Endothelial cell of umbilical vein (primary cell): ENCODE results near the gene CCDC57. TPM values are rescaled to one million over a fixed set of nuclear protein-coding genes. Genes with fewer than 3 reads are reported as not detected.

ENCODE experiments used
- BruUV-seq: library from RNA; stranded (reverse); fragments of 400-500 nt; replicated peaks from 2 replicates; lab custom pipeline; 2021; lab: Mats Ljungman, UMichigan
- CTCF ChIA-PET: fragments of 300-600, 350-600 bp; sonication (Branson Sonifier 250); formaldehyde crosslinking; loops from one replicate; lab custom pipeline; 2021; ENCODE audit warnings: antibody characterized with exemption, inconsistent platforms; lab: Charles Lee
- POLR2A ChIA-PET: fragments of 300-600, 350-600 bp; sonication (Branson Sonifier 250); formaldehyde crosslinking; loops from one replicate; lab custom pipeline; 2021; ENCODE audit warnings: antibody characterized with exemption, inconsistent platforms; lab: Charles Lee
- DNase-seq: peaks from one replicate; pipeline ENCODE4 v3.0.0-alpha.2; 2011; ENCODE audit warnings: low read depth, low spot score
- FAIRE-seq: peaks from 2 replicates; lab custom pipeline; 2011; peaks lifted over from hg19 to GRCh38; lab: Jason Lieb, UNC
- H2AFZ ChIP-seq: 2 replicates; pipeline ENCODE4 v1.6.0; 2012; ENCODE audit warnings: low read depth, low read length, control low read depth, inconsistent platforms
- H3K27ac ChIP-seq: 2 replicates; pipeline ENCODE4 v1.5.1; 2011; ENCODE audit warnings: low read depth, mild to moderate bottlenecking, control low read depth, low read length, moderate library complexity; ENCODE audit not compliant: insufficient read depth
- H3K27me3 ChIP-seq, 2 experiments: 2 replicates each; pipeline versions ENCODE4 v1.6.0 to v1.6.1; 2011; ENCODE audit warnings: low read length in 2 of 2, mixed read lengths in 1 of 2; ENCODE audit not compliant: control insufficient read depth in 2 of 2, insufficient read depth in 2 of 2
- H3K36me3 ChIP-seq, 2 experiments: 2 replicates in 1 of 2; 3 replicates in 1 of 2; pipeline ENCODE4 v1.5.1; 2011; ENCODE audit warnings: low read length in 2 of 2, mild to moderate bottlenecking in 1 of 2, moderate library complexity in 1 of 2; ENCODE audit not compliant: control insufficient read depth in 2 of 2, insufficient read depth in 2 of 2; ENCODE audit errors: extremely low read depth in 1 of 2
- H3K4me1 ChIP-seq: 3 replicates; pipeline ENCODE4 v1.5.1; 2011; ENCODE audit warnings: mild to moderate bottlenecking, low read length; ENCODE audit not compliant: control insufficient read depth, insufficient read depth; ENCODE audit errors: extremely low read depth
- H3K4me2 ChIP-seq: 2 replicates; pipeline ENCODE4 v1.6.1; 2011; ENCODE audit warnings: low read length, control low read depth, mixed read lengths; ENCODE audit not compliant: insufficient read depth
- H3K4me3 ChIP-seq, 3 experiments: fragments of 200-600 bp in 1 of 3; sonication (generic), shearing (Covaris generic) in 1 of 3; replicated peaks in 1 of 3; 2 replicates each; pipeline ENCODE4 v1.5.1; 2011 to 2016; ENCODE audit warnings: control low read depth in 3 of 3, low read length in 3 of 3, mild to moderate bottlenecking in 2 of 3, inconsistent platforms in 1 of 3, low read depth in 1 of 3, moderate library complexity in 1 of 3; ENCODE audit not compliant: insufficient read depth in 1 of 3
- H3K79me2 ChIP-seq: 2 replicates; pipeline ENCODE4 v1.6.0; 2012; ENCODE audit warnings: low read length, inconsistent platforms; ENCODE audit not compliant: control insufficient read depth, insufficient read depth
- H3K9ac ChIP-seq: replicated peaks from 2 replicates; pipeline ENCODE3; 2011; ENCODE audit warnings: low read length, control low read depth; ENCODE audit not compliant: insufficient read depth; ENCODE audit errors: extremely low read depth
- H3K9me1 ChIP-seq: replicated peaks from 3 replicates; pipeline ENCODE4 v1.6.0; 2011; ENCODE audit warnings: mild to moderate bottlenecking, low read length; ENCODE audit not compliant: control insufficient read depth, insufficient read depth; ENCODE audit errors: extremely low read depth
- H3K9me3 ChIP-seq: replicated peaks from 2 replicates; pipeline ENCODE4 v1.5.1; 2012; ENCODE audit warnings: low read length, inconsistent platforms; ENCODE audit not compliant: control insufficient read depth, insufficient read depth
- H4K20me1 ChIP-seq: replicated peaks from 2 replicates; pipeline ENCODE3; 2011; ENCODE audit warnings: mild to moderate bottlenecking, low read length; ENCODE audit not compliant: control insufficient read depth, insufficient read depth; ENCODE audit errors: extremely low read depth
- EZH2 ChIP-seq: IDR thresholded peaks from 2 replicates; pipeline ENCODE4 v1.6.1; 2012; ENCODE audit warnings: borderline replicate concordance, low read depth, mild to moderate bottlenecking, moderate library complexity, low read length, inconsistent platforms; ENCODE audit not compliant: severe bottlenecking
- FOS ChIP-seq: IDR thresholded peaks from 2 replicates; pipeline ENCODE4 v1.6.1; 2011; ENCODE audit warnings: mild to moderate bottlenecking, low read length, moderate library complexity, borderline replicate concordance; ENCODE audit not compliant: insufficient read depth
- GATA2 ChIP-seq: IDR thresholded peaks from 2 replicates; pipeline ENCODE4 v1.7.0; 2011; ENCODE audit warnings: low read depth, mild to moderate bottlenecking, moderate library complexity, mixed read lengths, low read length; ENCODE audit not compliant: insufficient read length, insufficient read depth
- JUN ChIP-seq: IDR thresholded peaks from 2 replicates; pipeline ENCODE4 v1.6.1; 2011; ENCODE audit warnings: borderline replicate concordance, low read depth; ENCODE audit not compliant: insufficient read length, insufficient read depth
- MAX ChIP-seq: IDR thresholded peaks from 2 replicates; pipeline ENCODE4 v1.6.1; 2011; ENCODE audit not compliant: insufficient read depth, insufficient read length
- MYC ChIP-seq: IDR thresholded peaks from one replicate; pipeline ENCODE4 v1.6.1; 2011; ENCODE audit warnings: mild to moderate bottlenecking, low read depth, low read length
- POLR2A ChIP-seq: IDR thresholded peaks from 2 replicates; pipeline ENCODE4 v1.6.1; 2012; ENCODE audit warnings: low read depth, mild to moderate bottlenecking, control low read depth, low read length
- POLR2AphosphoS5 ChIP-seq: IDR thresholded peaks from 2 replicates; pipeline ENCODE4 v1.6.1; 2012; ENCODE audit warnings: low read depth, mild to moderate bottlenecking, control low read depth, low read length, moderate library complexity; ENCODE audit not compliant: insufficient read depth
- dilution Hi-C: fragments of 300-500 bp; cut with MboI; formaldehyde crosslinking; loops from one replicate; pipeline ENCODE4 v1.15.0; 2019; ENCODE audit warnings: low sequenced_read_pairs; ENCODE audit not compliant: extremely low pct_ligation_motif_present
- intact Hi-C: fragments of 100-400 bp; cut with micrococcal nuclease; formaldehyde crosslinking; loops from one replicate; pipeline ENCODE4 v1.10.0; 2022
- polyA plus RNA-seq, 4 experiments: library from polyadenylated mRNA; depleted of rRNA in 3 of 4; stranded (reverse) in 3 of 4; unstranded in 1 of 4; fragments of >200 nt; gene quantifications; 2 replicates each; pipeline versions ENCODE4 v1.2.1 to v1.2.3, GENCODE V29; 2011 to 2012; ENCODE audit warnings: missing spikeins in 1 of 4
- total RNA-seq: library from RNA; stranded (reverse); gene quantifications from 2 replicates; pipeline ENCODE4 v1.2.3, GENCODE V29; 2021

The CCDC57 gene
- total and polyA plus RNA-seq, 2 donors (not counting 3 experiments of a cell fraction or from before 2014, with no cell fraction given) = 18.6 to 31.6 TPM

- Histone ChIP-seq H3K27ac (no peak overlapping the region), H3K36me3 (peaks cover 23 to 33% of the 10 kb centered on the region in 2 experiments), H3K4me2 (no peak overlapping the region), H3K9me3 (no peaks in the 10 kb centered on the region), H3K4me3 (no peak overlapping the region), H3K9me1 (no peaks in the 10 kb centered on the region), H3K4me1 (no peaks in the 10 kb centered on the region), H4K20me1 (no peaks in the 10 kb centered on the region), H3K9ac (no peak overlapping the region), H3K79me2 (no peaks in the 10 kb centered on the region), H2AFZ (no peak overlapping the region), H3K27me3 (no peaks in the 10 kb centered on the region)
- no peak for TF ChIP-seq JUN
- TF ChIP-seq MYC = no peak
- TF ChIP-seq GATA2 = no peak
- no peak for TF ChIP-seq POLR2AphosphoS5
- no peak for TF ChIP-seq FOS
- no peak for TF ChIP-seq MAX
- no peak for TF ChIP-seq POLR2A
- TF ChIP-seq EZH2 = no peak
- CTCF ChIA-PET = no interaction called here
- dilution Hi-C loops (no loop called here), intact Hi-C loops (no loop called here)
- FAIRE-seq (no peak), DNase-seq (no peak)
- POLR2A ChIA-PET = no interaction called here
- no TSS peak for BruUV-seq
Observed at GRCh38 chr17:82077617-82078358, 134.9 kb downstream of the CCDC57 start.
